GM19328 (cell line): ENCODE measurements around the gene RIMBP2.

Experiments used
- ATAC-seq: cut with Tn5 transposase; IDR thresholded peaks from one replicate; pipeline ENCODE4 v1.9.1; 2021; ENCODE audit warnings: mild to moderate bottlenecking, moderate library complexity; ENCODE audit not compliant: unreplicated experiment

Gene RIMBP2

DNA sequence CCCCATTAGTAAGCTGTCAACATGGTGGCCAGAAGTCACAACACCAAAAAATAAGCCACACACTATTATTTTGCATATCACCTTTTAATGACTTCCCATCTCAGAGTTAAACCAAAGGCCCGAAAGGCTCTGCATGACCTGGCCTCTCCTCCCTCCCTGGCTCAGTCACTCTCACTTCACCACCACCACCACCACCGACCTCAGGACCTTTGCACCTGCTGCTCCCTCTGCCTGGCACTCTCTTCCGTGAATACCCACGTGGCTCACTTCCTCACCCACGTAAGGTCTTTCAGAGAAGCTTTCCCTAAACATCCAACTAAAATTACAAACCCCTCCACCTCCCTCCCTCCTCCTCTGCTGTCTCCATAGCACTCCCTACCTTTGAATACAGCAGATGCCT is 134.3 kb downstream of the RIMBP2 start:
- no peak for ATAC-seq

DNA sequence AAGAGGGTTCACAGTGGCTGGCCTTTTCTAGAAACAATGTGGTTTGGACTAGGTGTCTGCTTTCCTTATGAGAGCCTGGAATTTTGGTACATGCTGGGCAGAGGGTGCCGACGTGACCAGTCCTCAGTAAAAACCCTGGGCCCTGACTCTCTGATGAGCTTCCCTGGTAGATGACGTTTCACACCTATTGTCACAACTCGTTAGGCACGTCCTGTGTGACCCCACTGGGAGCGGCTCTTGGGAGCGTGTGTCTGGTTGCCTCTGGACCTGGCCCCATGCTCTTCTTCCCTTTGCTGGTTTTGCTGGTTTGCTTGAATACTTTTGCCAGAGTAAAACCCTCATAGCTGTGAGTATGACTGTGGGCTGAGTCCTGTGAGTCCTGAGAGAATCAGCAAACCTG is 136.9 kb downstream of the RIMBP2 start:
- no peak for ATAC-seq

DNA sequence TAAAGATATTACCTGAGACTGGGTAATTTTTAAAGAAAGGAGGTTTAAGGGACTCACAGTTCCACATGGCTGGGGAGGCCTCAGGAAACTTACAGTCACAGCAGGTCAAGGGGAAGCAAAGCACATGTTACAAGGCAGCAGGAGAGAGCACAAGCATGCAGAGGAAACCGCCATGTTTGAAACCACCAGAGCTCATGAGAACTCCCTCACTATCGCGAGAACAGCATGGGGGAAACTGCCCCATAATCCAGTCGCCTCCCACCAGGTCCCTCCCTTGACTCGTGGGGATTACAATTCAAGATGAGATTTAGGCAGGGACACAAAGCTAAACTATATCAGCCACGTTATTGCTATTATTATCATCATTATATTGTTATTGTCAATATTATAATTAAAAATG is 138.7 kb downstream of the RIMBP2 start:
- no peak for ATAC-seq

DNA sequence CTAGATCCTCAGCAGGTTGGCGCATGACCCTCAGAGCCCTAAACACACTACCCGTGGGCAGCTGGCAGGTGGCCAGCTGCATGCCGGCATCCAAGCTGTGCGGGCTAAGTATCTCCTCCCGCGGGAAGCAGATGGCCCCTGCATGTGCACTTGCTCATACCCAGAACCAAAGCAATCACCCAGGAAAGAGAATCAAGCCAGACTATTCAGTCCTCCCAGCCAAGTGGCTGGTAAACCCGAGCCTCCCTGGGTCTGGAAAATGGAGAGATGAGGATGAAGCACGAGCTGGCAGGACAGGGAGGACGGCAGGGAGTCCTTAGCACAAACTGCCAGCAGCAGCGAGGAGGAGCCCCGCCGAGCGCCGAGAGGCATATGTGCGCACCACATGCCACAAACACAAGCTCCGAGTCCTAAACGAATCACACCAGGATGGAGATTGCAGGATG is 139.7 kb downstream of the RIMBP2 start:
- no peak for ATAC-seq

DNA sequence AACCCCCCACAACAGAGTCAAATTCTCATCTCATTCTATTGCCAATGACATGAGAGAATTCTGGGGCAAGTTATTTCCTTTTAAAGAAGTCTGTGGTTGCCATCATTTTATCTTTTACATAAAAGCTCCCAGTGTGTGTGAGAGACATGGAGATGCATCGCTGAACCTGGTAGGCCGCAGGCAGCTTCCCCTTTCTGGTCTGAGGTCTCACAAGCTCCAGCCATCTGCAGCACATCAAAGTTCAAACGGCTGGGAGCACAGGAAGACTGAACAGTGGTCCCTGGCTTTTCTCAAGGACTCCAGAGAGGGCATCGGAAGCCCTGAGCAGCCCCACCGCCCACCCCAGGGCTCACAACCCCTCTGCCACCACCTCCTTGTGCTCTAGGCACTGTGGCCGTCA is 141.7 kb downstream of the RIMBP2 start:
- ATAC-seq = no peak

DNA sequence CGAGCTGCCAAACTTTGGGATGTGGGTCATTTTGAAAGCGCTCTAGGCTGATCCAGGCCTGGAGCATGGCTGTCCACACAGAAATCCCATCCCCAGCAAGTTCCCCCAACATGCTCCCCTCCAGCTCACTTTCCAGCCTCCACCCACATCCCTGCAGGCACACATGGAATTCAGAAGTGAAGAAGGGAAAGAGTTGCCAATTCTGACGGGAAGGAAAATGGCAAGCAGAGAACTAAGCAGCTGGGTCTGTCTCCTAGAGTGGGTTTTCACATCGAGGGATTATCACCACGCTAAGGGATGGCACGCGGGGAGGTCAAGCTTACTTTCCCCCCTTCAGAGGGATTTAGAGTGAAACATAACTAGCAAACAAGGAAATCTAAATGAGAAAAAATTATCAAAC is 142.3 kb downstream of the RIMBP2 start:
- no peak for ATAC-seq

DNA sequence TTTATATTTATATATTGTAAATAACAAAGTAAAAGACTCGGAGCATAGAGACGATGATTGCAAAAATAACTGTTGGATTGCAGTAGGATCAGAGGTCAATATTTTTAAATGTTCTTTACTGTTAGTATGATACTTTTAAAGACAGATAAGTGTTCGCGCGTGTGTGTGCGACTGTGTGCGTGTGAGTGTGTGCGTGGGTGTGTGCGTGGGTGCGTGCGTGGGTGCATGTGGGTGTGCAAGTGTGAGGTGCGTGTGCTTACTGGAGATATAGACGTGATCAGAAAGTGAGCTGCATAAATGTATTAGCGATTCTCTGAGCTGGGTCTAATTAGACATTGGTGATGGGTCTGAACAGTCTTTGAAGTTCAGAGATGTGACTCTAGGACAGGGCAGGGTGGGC is 142.9 kb downstream of the RIMBP2 start:
- no peak for ATAC-seq

DNA sequence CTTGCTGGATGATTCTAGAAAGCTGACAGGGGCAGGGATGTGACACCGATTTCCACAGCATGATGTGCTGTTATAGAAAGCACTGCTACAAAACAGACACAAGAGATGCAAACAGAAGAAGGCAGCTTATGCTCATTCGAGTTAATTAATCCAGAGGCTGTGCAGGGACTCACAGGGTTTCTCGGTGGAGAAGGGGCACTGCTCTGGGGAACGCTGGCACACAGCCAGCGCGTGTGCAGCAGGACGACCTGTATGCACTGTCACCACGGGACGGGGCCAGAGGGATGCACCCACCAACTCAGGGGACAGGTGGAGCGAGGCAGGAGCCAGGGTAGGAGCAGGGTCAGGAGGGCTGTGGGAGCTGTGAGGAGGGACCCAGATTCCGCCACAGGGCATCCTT is 143.5 kb downstream of the RIMBP2 start:
- no peak for ATAC-seq

DNA sequence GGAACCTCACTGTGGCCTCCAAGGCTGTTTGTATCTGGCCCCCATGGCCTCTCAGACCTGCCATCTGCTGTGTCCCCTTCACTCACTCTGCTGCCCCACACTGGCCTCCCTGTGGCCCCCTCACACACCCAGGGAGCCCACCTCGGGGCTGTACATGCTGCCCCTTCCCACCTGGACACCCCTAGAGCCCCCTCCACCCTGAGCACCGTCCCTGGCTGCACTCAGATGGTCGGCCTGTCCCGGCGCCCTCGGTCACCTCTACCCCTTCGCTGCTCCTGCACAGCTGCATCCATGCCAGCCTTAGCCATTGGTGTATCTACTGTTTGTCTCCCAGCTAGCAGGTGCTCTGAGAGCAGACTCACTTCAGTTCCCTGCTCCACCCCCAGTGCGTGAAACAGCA is 144.4 kb downstream of the RIMBP2 start:
- ATAC-seq = no peak

DNA sequence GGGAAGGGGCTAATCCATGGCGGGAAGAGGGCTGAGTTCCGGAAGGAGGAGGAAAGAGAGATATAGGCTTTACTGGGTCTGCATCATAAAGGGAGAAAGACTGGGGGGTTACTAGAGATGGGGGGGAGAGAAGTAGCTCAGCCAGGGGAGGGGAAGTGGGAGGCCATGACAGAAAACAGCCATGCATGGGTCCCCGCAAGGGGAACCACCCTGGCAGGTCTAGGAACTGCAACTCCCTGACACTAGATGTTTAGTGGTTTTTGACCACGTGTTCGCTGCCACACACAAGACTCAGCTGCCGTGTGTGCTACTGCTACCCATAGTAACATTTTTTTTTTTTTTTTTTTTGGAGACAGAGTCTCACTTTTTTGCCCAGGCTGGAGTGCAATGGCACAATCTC is 145.0 kb downstream of the RIMBP2 start:
- ATAC-seq = no peak

DNA sequence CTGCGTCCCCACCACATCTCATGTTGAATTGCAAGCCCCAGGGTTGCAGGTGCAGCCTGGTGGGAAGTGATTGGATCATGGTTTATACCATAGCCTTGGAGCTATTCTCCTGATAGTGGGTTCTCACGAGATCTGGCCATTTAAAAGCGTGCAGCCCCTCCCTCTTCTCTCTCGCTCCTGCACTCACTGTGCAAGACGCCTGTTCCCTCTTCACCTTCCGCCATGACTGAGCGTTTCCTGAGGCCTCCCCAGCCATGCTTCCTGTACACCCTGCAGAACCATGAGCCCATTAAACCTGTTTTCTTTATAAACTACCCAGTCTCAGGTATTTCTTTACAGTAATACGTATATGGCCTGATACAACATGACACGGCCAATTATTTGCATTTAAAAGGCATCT is 146.6 kb downstream of the RIMBP2 start:
- no peak for ATAC-seq

DNA sequence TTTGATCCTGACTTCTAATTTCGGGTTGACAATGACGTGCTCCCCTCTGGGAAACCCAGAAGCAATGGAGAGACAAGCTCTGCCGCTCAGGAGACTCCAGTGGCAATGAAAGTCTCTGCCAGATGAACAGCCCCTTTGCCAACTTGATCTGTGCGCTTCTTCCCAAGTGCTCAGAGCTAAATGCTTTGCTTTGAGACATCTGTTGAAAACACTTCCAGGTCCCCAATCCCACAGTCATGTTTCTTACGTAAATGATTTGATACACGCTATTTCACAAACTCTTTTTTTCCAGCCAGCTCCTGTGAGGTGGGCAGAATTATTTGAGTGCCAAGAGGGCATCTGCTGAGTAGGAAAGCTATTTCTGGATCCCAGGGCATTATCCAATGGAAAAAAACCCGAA is 147.6 kb downstream of the RIMBP2 start:
- ATAC-seq = no peak

DNA sequence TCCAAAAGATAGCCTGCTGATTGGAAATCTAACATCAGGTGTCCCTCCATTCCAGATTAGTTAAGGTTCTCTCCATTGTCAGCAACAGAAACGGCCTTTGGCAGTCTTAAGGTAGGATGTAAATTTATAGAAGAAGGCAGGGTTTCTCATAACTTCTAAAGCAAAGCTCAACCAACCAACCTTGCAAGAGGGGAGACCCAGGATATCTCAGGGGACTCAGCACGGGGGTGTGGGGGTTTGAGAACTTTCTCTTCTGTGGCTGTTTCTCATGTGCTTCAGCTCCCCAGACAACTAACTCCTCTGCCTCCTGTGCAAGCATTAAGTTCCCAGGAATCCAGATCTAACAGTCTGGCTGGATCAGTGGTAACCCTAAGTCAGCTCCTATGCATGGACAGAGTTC is 148.1 kb downstream of the RIMBP2 start:
- ATAC-seq = no peak

DNA sequence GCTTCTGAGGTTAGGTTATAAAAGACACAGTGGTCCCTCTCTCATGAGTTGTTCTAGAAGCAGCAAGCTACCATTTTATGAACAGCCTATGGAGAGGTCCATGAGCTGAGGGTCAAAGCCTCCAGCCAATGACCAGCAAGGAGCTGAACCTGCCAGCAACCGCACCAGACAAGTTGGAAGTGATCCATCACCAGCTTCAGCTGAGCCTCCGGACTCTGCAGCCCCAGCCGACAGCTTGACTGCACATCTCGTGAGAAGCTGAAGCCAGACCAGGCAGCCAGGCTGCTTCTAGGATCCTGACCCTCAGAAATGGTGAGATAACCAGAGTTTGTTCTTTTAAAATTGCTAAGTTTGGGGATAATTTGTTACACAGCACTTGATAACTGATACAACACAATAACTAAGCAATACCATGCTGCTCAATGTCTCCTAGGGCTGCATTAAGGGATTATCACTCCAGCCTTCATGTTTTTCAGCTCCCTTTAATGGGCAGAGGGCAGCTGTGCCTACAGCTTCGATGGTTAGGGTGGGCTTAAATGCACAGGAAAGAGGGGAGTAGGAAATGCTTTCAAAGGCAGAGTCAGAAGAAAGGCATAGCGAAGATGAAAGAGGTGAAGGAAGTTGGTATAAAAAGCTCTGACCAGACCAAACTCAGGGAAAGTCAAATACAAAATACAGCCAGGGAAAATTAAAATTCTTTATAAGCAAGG is 149.5 kb downstream of the RIMBP2 start:
- ATAC-seq = no peak

DNA sequence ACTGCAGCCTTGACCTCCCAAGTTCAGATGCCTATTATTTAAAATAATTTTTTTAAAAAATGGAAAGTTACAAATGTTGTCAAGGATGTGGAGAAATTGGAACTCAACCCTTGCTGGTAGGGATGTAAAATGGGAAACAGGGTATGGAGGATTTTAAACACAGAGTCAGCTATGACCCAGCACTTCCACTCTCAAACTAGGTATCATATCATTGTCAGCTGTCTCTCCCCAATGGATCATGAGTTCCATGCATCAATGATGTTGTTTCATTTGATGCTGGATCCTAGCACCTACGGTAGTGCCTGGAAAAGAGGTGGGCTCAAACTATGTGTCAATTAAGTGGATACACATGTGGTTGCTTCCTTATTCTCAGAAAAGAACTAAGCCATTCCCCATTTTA is 150.9 kb downstream of the RIMBP2 start:
- ATAC-seq = no peak

DNA sequence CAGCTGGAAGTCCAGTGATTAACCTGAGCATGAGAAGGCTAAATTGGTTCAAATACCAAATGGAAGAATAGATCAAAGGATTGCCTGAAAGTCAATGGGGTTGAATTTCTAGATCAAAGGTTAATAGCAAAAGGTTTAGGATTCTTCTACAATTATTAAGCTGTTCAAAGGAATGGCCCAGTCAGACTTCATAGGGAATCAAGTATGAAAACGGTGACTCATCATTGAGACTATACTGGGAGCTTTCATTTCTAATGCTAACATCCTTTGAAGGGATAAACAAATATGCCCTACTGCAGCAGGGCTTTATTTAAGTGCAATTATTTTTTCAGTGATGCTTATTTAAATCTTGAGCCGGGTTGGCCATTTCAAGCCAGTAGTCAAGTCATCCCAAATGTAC is 152.8 kb downstream of the RIMBP2 start:
- no peak for ATAC-seq

DNA sequence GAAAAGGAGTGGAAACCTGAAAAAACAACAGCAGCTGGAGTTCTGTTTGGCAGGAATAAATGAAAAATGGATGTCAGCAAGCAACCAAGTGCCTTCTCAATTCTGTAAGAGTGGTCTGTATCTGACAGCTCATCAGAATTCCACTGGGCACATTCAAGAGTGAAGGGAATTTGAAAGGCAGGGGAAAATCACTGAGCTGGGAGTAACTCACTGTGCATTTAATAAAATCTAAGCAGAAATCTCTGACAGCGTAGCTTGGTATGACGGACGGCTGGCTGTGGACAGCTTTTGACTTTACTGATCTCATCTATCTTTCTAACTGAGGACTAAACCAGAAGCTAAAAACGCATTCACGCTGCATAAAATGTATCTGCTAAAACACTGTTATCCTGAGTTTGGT is 153.4 kb downstream of the RIMBP2 start:
- no peak for ATAC-seq

DNA sequence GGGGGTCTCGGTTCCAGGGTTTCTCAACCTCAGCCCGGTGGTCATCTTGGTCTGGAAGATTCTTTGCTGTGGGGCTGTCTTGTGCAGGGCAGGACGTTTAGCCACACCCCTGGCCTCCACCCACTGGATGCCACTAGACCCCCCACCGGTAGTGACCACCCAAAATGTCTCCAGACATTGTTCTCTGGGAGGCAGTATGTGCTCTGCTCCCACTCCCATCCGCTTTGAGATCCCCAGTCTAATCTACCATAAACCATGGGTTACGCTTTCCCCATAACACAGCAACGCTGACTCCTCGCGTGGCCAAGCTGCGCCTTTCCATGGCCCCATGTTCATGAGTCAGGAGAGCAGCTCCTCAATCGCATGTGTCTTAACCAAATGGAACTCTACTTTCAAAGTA is 155.8 kb downstream of the RIMBP2 start:
- no peak for ATAC-seq

DNA sequence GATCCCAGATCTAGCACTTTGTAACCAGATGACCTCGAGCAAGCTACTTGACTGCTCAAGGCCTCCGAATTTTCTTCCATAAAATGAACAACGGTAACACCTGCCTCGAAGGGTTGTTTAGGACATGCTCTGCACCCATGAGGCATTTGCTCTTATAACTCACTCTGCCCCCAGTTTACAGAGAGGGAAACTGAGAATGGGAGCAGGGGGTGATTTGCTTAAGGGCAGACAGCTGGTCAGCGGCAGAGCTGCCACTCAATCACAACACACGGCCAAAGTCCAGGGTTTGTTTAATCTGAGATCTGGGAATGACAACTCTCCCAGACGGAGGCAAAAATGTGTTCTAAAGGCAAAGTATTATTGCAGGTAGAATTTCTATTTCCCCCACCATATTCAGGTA is 156.3 kb downstream of the RIMBP2 start:
- no peak for ATAC-seq

DNA sequence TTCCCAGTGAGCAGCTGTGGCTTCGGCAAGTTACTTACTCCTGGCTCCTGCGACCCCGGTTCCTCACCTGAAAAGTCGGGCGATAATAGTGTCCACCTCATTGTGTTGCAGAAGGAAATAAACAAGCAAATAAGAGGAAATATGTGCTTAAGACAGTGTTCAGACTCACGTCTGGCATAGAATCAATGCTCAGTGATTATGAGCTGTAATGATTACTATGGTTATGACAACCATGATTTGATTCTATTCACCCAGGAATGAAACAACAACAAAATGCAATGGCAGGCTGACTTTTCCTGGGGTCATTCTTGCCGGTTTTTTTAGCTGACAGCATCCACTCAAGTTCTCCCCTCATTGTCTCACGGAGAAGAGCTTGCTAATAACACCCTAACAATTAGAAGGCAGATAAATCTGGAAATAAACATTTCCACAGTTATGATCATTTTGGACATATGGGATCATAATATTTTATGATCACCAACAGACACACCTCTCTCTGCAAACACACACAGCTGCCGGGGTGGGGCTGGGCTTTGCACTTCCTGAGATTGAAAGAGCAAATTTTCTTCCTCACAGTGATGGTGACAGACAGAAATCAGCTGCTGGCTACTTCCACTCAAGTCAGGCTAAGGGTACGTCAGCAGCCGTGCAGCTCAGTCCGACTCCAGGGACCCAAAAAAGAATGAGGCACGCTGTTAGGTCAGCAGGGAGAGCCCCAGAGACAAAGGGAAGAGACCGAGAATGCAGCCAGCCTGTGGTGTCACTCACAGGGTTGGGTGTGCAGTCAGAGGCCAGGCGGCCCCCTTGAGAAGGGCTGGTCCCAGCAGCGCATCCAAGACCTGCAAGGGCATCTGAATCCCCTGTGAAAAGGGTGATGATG is 158.0 kb downstream of the RIMBP2 start:
- ATAC-seq = no peak

DNA sequence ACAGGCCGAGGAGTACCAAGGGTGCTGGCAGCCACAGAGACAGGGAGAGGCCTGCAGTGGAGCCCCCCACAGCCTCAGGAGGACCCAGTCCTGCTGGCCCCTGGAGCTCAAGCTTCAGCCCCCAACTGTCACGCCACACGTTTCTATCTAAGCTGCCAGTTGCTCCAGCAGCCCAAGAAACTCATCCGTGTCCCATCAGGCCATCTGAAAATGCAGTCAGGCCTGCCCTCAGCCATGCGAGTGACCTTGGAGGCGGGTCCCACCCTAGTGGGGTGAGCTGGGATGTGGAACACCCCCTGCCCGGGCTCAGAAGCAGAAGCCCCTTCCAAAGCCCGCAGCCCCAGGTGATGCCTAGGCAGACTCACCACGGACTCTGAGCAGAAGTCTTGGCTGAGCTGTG is 158.9 kb downstream of the RIMBP2 start:
- ATAC-seq = no peak

DNA sequence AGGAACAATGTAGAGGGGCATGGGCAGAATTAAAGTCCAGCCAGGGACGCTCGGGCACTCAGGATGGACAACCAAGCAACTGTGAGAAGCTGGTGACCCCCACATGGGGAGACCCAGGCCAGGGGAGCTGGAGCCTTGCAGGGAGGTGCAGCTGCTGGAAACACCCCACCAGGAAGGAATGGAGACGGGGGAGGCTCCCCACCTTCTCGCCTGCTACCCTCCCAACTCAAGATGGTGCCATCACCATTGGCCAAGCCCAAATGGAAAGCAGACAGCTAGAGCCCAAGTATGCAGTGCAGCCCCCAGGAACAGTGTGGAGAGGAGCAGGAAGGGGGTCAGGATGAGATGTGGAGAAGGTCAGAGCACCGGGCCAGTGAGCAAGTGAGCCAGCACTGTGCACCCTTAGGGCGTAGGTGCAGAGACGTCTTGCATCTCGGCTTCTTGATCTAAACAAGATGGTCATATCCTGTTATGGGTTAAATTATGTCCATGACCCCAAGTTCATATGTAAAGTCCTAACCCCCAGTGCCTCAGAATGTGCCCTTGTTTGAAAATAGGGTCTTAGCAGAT is 159.5 kb downstream of the RIMBP2 start:
- no peak for ATAC-seq
